OCI-LY3 (cell line): ENCODE data around the gene ACVR1.

ENCODE experiments used
- H2AFZ ChIP-seq: fragments of 200-600, 300-600 bp; shearing (Covaris generic); 2 replicates; pipeline ENCODE4 v1.6.0; 2014; ENCODE audit warnings: antibody characterized with exemption, low read depth, low read length
- H3K27ac ChIP-seq: fragments of 200-600, 300-600 bp; sonication (generic); 2 replicates; pipeline ENCODE4 v1.5.1; 2014; ENCODE audit warnings: mild to moderate bottlenecking, low read length, moderate library complexity, mixed read lengths
- H3K27me3 ChIP-seq: fragments of 200-600, 300-600 bp; sonication (generic); 2 replicates; pipeline ENCODE4 v1.6.1; 2014; ENCODE audit warnings: low read depth, low read length, mixed read lengths
- H3K36me3 ChIP-seq: fragments of 200-600, 300-600 bp; sonication (generic); replicated peaks from 2 replicates; pipeline ENCODE3; 2014; ENCODE audit warnings: low read depth, low read length, mixed read lengths
- H3K4me1 ChIP-seq: fragments of 300-600, 200-600 bp; sonication (generic); 2 replicates; pipeline ENCODE4 v1.6.1; 2014; ENCODE audit warnings: low read length, mixed read lengths
- H3K4me2 ChIP-seq: fragments of 200-600, 300-600 bp; sonication (generic); 2 replicates; pipeline ENCODE4 v1.6.1; 2014; ENCODE audit warnings: low read length, mixed read lengths
- H3K4me3 ChIP-seq: fragments of 300-600, 200-600 bp; sonication (generic); 2 replicates; pipeline ENCODE4 v1.5.1; 2014; ENCODE audit warnings: antibody characterized with exemption, mild to moderate bottlenecking, low read length, moderate library complexity
- H3K79me2 ChIP-seq: fragments of 300-600, 200-600 bp; shearing (Covaris generic); 2 replicates; pipeline ENCODE4 v1.6.1; 2014; ENCODE audit warnings: mild to moderate bottlenecking, low read length, mixed read lengths
- H3K9ac ChIP-seq: fragments of 300-600, 200-600 bp; shearing (Covaris generic); 2 replicates; pipeline ENCODE4 v1.6.0; 2014; ENCODE audit warnings: mild to moderate bottlenecking, low read length, moderate library complexity
- H3K9me3 ChIP-seq: fragments of 200-600, 300-600 bp; shearing (Covaris generic); 2 replicates; pipeline ENCODE4 v1.6.1; 2014; ENCODE audit warnings: low read length, mixed read lengths; ENCODE audit not compliant: insufficient read depth
- H4K20me1 ChIP-seq: fragments of 200-600, 300-600 bp; sonication (generic); 2 replicates; pipeline ENCODE4 v1.6.1; 2016; ENCODE audit warnings: low read length, mixed read lengths; ENCODE audit not compliant: insufficient read depth
- EZH2phosphoT487 ChIP-seq: fragments of 200-600 bp; shearing (Covaris generic); IDR thresholded peaks from 2 replicates; pipeline ENCODE4 v1.6.1; 2018; ENCODE audit warnings: antibody characterized with exemption, mixed run types, low read depth
- TF ChIP-seq, protein P1 (sequence below): fragments of 200-600, 300-600 bp; sonication (generic); IDR thresholded peaks from 2 replicates; pipeline ENCODE4 v1.5.1; 2014; ENCODE audit warnings: antibody characterized with exemption, low read length, low read depth

ACVR1 gene

DNA sequence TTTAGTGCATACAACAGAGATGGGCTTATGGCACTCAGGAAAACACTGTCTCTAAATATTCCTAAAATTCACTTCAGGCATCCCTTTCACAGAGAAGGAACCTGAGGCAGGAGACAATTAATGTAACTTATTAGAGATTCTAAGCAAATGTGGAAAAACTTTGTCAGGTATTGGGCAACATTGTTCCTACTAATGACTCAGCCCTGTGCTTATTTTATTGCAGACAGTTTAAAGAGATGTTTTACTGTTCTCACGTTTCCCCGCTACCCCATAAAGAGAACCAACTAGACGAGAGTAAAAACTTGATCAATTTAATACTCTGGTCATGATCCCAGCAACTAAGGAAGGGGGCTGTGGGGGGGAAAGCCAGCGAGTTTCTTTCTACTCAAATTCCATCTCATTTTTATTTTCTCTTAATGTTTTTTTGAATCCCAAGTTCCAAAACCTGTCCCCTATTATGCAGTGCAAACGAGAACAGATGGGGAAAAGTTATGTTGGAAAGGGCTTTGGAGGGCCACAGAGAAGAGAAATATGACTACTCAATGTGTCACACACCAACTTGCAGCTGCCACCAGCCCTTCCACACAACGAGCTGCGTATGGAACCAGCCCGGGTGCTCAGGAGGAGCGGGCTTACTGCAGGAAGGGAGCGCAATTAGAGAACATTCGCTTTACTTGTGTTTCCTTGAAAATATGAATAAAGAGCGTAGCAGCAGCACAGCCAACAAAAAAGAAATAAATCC, 18.7 kb upstream of the ACVR1 start:
- no peaks in the 10 kb centered on the region for H3K36me3 ChIP-seq
- no peaks in the 10 kb centered on the region for H3K79me2 ChIP-seq
- H3K9me3 ChIP-seq, result no peaks in the 10 kb centered on the region
- H2AFZ ChIP-seq, result no peak overlapping the region
- H4K20me1 ChIP-seq, result no peaks in the 10 kb centered on the region
- no peak for TF ChIP-seq EZH2phosphoT487
- TF ChIP-seq, protein P1, sequence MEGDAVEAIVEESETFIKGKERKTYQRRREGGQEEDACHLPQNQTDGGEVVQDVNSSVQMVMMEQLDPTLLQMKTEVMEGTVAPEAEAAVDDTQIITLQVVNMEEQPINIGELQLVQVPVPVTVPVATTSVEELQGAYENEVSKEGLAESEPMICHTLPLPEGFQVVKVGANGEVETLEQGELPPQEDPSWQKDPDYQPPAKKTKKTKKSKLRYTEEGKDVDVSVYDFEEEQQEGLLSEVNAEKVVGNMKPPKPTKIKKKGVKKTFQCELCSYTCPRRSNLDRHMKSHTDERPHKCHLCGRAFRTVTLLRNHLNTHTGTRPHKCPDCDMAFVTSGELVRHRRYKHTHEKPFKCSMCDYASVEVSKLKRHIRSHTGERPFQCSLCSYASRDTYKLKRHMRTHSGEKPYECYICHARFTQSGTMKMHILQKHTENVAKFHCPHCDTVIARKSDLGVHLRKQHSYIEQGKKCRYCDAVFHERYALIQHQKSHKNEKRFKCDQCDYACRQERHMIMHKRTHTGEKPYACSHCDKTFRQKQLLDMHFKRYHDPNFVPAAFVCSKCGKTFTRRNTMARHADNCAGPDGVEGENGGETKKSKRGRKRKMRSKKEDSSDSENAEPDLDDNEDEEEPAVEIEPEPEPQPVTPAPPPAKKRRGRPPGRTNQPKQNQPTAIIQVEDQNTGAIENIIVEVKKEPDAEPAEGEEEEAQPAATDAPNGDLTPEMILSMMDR, result no peak
- no peak overlapping the region for H3K4me3 ChIP-seq
- H3K4me1 ChIP-seq, result peaks cover 34% of the 10 kb centered on the region
- no peak overlapping the region for H3K4me2 ChIP-seq
- H3K27ac ChIP-seq, result no peak overlapping the region
- no peak overlapping the region for H3K9ac ChIP-seq
- H3K27me3 ChIP-seq, result no peaks in the 10 kb centered on the region

DNA sequence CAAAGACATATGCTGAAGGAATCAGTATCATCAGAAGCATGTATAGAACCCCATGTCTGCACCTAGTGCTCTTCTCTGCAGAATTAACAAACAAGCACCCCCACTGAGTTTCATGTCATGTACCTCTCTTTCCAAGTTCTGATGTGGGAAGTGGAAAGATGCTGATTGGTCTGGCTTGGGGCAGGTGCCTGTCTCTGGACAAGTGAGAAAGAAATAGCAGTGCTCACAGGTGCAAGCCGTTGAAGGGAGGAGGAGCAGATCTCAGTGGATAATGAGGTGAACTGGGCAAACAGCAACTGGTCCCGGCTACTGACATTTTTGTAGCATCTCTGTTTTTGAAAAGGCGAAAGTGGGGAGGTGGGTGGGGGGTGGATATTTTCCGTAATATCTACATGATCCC, 17.5 kb upstream of the ACVR1 start:
- H3K9ac ChIP-seq, result no peak overlapping the region
- H3K4me1 ChIP-seq, result peaks cover 22% of the 10 kb centered on the region
- no peaks in the 10 kb centered on the region for H3K9me3 ChIP-seq
- no peak overlapping the region for H3K27ac ChIP-seq
- H2AFZ ChIP-seq, result no peak overlapping the region
- no peaks in the 10 kb centered on the region for H3K36me3 ChIP-seq
- no peaks in the 10 kb centered on the region for H3K27me3 ChIP-seq
- no peaks in the 10 kb centered on the region for H4K20me1 ChIP-seq
- TF ChIP-seq, protein P1, result no peak
- no peak for TF ChIP-seq EZH2phosphoT487
- no peak overlapping the region for H3K4me2 ChIP-seq
- no peak overlapping the region for H3K4me3 ChIP-seq
- H3K79me2 ChIP-seq, result no peaks in the 10 kb centered on the region

DNA sequence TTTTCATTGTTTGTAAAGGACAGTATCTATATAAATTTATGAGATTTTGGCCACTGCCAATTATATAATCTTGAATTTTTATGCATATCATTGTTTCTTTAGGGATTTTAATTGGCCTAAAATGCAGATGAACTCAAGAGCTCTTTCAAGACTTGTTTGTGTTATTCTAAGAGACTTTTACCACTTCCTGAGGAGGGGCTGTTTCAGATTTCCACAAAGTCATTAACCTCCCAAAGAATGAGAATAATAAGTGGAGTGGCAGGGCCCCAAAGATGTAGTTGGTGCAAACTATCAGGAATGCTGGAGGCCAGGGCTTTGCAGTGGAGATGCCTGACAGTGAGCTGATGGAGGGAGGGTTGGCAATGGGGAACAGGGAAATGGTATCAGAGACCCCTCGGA, 15.5 kb upstream of the ACVR1 start:
- no peaks in the 10 kb centered on the region for H3K79me2 ChIP-seq
- no peak overlapping the region for H2AFZ ChIP-seq
- TF ChIP-seq, protein P1, result no peak
- TF ChIP-seq EZH2phosphoT487, result no peak
- H3K4me1 ChIP-seq, result peaks cover 2% of the 10 kb centered on the region
- no peaks in the 10 kb centered on the region for H3K36me3 ChIP-seq
- no peak overlapping the region for H3K4me3 ChIP-seq
- no peaks in the 10 kb centered on the region for H3K27me3 ChIP-seq
- H3K4me2 ChIP-seq, result no peak overlapping the region
- no peak overlapping the region for H3K27ac ChIP-seq
- H3K9ac ChIP-seq, result no peak overlapping the region
- H4K20me1 ChIP-seq, result no peaks in the 10 kb centered on the region
- H3K9me3 ChIP-seq, result no peaks in the 10 kb centered on the region

DNA sequence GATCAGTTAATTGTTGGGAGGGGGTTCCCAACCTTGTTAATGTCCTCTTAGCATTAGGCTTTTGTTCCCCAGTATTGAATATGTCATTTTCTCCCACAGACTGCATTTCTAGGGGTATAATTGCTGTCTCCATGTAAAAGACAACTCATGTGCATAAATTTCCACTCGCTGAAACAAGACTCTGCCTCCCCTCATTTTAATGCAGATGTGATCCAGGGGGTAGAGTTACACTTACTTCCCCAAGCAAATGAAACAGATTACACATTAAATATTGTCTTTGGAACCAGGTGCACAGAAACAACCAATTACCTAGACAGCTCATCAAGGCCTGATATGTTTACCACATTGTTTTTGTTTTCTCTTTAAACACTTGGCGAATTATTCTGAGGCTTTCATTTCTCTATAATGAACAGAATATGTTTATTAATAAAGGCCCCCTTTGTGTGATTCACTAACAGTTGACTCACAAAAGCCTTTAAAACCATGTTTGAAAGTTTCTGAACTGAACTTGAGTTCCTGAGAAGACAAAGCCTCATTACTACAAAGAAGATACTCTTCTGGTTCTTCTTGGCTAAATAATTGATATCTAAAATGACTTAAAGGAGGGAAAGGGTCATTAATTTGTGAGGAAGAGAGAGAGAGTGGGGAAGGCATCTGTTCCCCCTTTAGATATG, 15.0 kb upstream of the ACVR1 start:
- Histone ChIP-seq H3K27ac (no peak overlapping the region), H3K4me3 (no peak overlapping the region), H4K20me1 (no peaks in the 10 kb centered on the region), H2AFZ (no peak overlapping the region), H3K27me3 (no peaks in the 10 kb centered on the region), H3K4me2 (no peak overlapping the region), H3K79me2 (no peaks in the 10 kb centered on the region), H3K9me3 (no peaks in the 10 kb centered on the region), H3K9ac (no peak overlapping the region), H3K4me1 (no peaks in the 10 kb centered on the region), H3K36me3 (no peaks in the 10 kb centered on the region)
- TF ChIP-seq EZH2phosphoT487, result no peak
- TF ChIP-seq, protein P1, result no peak
